ENCODE results near the gene APBB2. TPM values are rescaled to one million over a fixed set of nuclear protein-coding genes. Genes with fewer than 3 reads are reported as not detected.
"Not testable (repeated sequence)": the region's sequence is repeated elsewhere in the genome, so short reads cannot be mapped to it uniquely, and the experiment has no call there.

The APBB2 gene
- total and polyA plus RNA-seq, 8 donors = 42.5 to 94.8 (median 53.8) TPM

GRCh38 chr4:41156574-41156973 lies 57.8 kb downstream of the APBB2 start:
- no peak for ATAC-seq
- peaks cover 0 to 2% of the 10 kb centered on the region in 2 donors for H3K4me1 ChIP-seq

GRCh38 chr4:41155194-41155830 lies 59.0 kb downstream of the APBB2 start:
- Histone ChIP-seq H3K4me1 (peaks cover 0 to 2% of the 10 kb centered on the region in 2 donors), H3K36me3 (no peaks in the 10 kb centered on the region), H3K27me3 (no peaks in the 10 kb centered on the region), H3K4me3 (no peak overlapping the region), H3K27ac (peak overlapping the region in 1 of 2 donors; percentile 63), H3K9me3 (no peaks in the 10 kb centered on the region)
- no peak for DNase-seq
- TF ChIP-seq CTCF (IDR thresholded peaks at IDR 0.05) = no peak
- ATAC-seq = peak; percentile 63
- intact Hi-C loops (cut with DNase I) = no loop called here

More at GRCh38 chr4:41156574-41156973, 57.8 kb downstream of the APBB2 start:
- H3K36me3 ChIP-seq = no peaks in the 10 kb centered on the region
- H3K27me3 ChIP-seq = no peaks in the 10 kb centered on the region
- intact Hi-C loops (cut with DNase I) = no loop called here
- no peak overlapping the region for H3K4me3 ChIP-seq
- TF ChIP-seq CTCF (IDR thresholded peaks at IDR 0.05) = no peak
- DNase-seq = no peak
- H3K9me3 ChIP-seq = no peaks in the 10 kb centered on the region
- H3K27ac ChIP-seq = no peak overlapping the region

GRCh38 chr4:41154814-41155177 lies 59.5 kb downstream of the APBB2 start:
- Histone ChIP-seq H3K4me1 (no peaks in the 10 kb centered on the region), H3K9me3 (no peaks in the 10 kb centered on the region), H3K4me3 (no peak overlapping the region), H3K27ac (peak overlapping the region in 1 of 2 donors; percentile 63), H3K27me3 (no peaks in the 10 kb centered on the region), H3K36me3 (no peaks in the 10 kb centered on the region)
- DNase-seq = no peak
- TF ChIP-seq CTCF (IDR thresholded peaks at IDR 0.05) = no peak
- ATAC-seq = peak; percentile 65
- intact Hi-C loops (cut with DNase I) = no loop called here

GRCh38 chr4:41154010-41154813 lies 60.1 kb downstream of the APBB2 start:
- Histone ChIP-seq H3K36me3 (no peaks in the 10 kb centered on the region), H3K9me3 (no peaks in the 10 kb centered on the region), H3K27ac (peak overlapping the region in 1 of 2 donors; percentile 63), H3K4me1 (no peaks in the 10 kb centered on the region), H3K4me3 (no peak overlapping the region), H3K27me3 (no peaks in the 10 kb centered on the region)
- intact Hi-C loops (cut with DNase I) = no loop called here
- TF ChIP-seq CTCF (IDR thresholded peaks at IDR 0.05) = no peak
- no peak for ATAC-seq
- no peak for DNase-seq

- Histone ChIP-seq H3K36me3 (no peaks in the 10 kb centered on the region), H3K9me3 (no peaks in the 10 kb centered on the region), H3K4me3 (no peak overlapping the region), H3K27me3 (no peaks in the 10 kb centered on the region), H3K27ac (no peak overlapping the region), H3K4me1 (peaks cover 0 to 13% of the 10 kb centered on the region in 2 donors)
- TF ChIP-seq CTCF (IDR thresholded peaks at IDR 0.05) = no peak
- DNase-seq (no peak), ATAC-seq (no peak)
- intact Hi-C loops (cut with DNase I) = no loop called here
Observed at GRCh38 chr4:41150401-41150800, 63.9 kb downstream of the APBB2 start.

- intact Hi-C loops (cut with DNase I); H3K36me3 ChIP-seq; H3K9me3 ChIP-seq; H3K27me3 ChIP-seq; DNase-seq; ATAC-seq; H3K4me3 ChIP-seq; H3K27ac ChIP-seq: not testable (repeated sequence)
- peaks cover 5 to 16% of the 10 kb centered on the region in 2 donors for H3K4me1 ChIP-seq
Observed at GRCh38 chr4:41149568-41149967, 64.8 kb downstream of the APBB2 start.
